ENCODE measurements around the gene FMN1. TPM values are rescaled to one million over a fixed set of nuclear protein-coding genes. Genes with fewer than 3 reads are reported as not detected.

FMN1 gene
- total RNA-seq, 4 donors from 2014 or later = 5.1 to 13.3 (median 9.0) TPM

DNA sequence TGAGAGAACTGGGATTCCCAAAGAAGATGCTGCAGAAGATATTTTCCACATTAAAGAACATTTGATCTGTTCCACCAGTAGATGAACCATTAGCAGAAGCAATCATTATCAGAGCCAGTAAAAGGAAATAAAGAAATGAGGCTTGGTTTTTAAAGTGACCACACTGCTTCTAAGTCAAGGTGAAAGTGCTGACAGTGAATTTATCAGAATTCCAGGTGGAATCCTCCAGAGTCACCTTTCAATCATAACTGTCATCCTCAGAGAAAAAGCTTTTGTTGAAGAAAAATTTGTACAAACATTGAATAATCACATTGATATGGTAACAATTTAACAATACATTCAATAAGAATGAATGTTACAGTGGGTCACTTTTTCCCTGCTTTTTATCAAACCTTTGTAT lies 376.9 kb downstream of the FMN1 start:
- no peak for ATAC-seq
- no peaks in the 10 kb centered on the region for H3K9me3 ChIP-seq
- H3K4me1 ChIP-seq = peaks cover 0 to 27% (median 0%) of the 10 kb centered on the region in 3 donors
- no peaks in the 10 kb centered on the region for H3K36me3 ChIP-seq
- H3K27ac ChIP-seq = no peak overlapping the region
- H3K4me3 ChIP-seq = no peak overlapping the region
- TF ChIP-seq, protein P1, sequence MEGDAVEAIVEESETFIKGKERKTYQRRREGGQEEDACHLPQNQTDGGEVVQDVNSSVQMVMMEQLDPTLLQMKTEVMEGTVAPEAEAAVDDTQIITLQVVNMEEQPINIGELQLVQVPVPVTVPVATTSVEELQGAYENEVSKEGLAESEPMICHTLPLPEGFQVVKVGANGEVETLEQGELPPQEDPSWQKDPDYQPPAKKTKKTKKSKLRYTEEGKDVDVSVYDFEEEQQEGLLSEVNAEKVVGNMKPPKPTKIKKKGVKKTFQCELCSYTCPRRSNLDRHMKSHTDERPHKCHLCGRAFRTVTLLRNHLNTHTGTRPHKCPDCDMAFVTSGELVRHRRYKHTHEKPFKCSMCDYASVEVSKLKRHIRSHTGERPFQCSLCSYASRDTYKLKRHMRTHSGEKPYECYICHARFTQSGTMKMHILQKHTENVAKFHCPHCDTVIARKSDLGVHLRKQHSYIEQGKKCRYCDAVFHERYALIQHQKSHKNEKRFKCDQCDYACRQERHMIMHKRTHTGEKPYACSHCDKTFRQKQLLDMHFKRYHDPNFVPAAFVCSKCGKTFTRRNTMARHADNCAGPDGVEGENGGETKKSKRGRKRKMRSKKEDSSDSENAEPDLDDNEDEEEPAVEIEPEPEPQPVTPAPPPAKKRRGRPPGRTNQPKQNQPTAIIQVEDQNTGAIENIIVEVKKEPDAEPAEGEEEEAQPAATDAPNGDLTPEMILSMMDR (IDR thresholded peaks at IDR 0.05) = no peak
- TF ChIP-seq EP300 (IDR thresholded peaks at IDR 0.05) = no peak
- no peak for TF ChIP-seq POLR2AphosphoS5 (IDR thresholded peaks at IDR 0.05)
- TF ChIP-seq POLR2A (IDR thresholded peaks at IDR 0.05) = no peak
- H3K27me3 ChIP-seq = no peaks in the 10 kb centered on the region

GRCh38 chr15:32807331-32807730 lies 387.2 kb downstream of the FMN1 start:
- no peaks in the 10 kb centered on the region for H3K4me1 ChIP-seq
- H3K27me3 ChIP-seq = no peaks in the 10 kb centered on the region
- ATAC-seq = no peak
- 33% methylated on average over 1 of the region's 1 CpG; no CpG with 5 or more reads in 1 of the 2 donors for WGBS, 2 donors (ENCODE audit: low coverage in 1 of 2)
- no peaks in the 10 kb centered on the region for H3K36me3 ChIP-seq
- H3K27ac ChIP-seq = no peak overlapping the region
- TF ChIP-seq, protein P1 (IDR thresholded peaks at IDR 0.05) = no peak
- TF ChIP-seq POLR2AphosphoS5 (IDR thresholded peaks at IDR 0.05) (no peak), POLR2A (IDR thresholded peaks at IDR 0.05) (no peak), EP300 (IDR thresholded peaks at IDR 0.05) (no peak)
- H3K4me3 ChIP-seq = no peak overlapping the region
- peaks cover 0 to 4% (median 0%) of the 10 kb centered on the region in 3 donors for H3K9me3 ChIP-seq

DNA sequence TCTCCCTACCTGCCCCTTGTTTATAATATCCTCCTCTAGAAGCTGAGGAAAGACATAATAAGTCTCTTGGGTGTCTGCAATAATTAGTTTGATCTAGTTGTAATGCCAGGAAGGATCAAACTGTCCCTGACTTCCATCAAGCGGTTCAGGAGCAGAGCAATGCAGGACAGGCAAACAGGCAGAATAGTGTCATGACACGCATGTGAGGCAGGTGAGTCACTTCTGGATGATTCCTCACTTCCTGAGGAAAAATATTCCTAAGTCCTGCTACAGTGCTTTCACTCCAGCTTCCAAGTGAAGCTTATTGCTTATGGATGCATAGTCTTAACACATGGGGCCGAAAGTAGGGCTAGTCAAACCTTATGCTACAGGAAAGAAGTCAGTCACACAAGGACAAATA lies 390.9 kb downstream of the FMN1 start:
- no peaks in the 10 kb centered on the region for H3K27me3 ChIP-seq
- TF ChIP-seq, protein P1 (IDR thresholded peaks at IDR 0.05) = no peak
- TF ChIP-seq POLR2AphosphoS5 (IDR thresholded peaks at IDR 0.05) = no peak
- no peak for TF ChIP-seq EP300 (IDR thresholded peaks at IDR 0.05)
- TF ChIP-seq POLR2A (IDR thresholded peaks at IDR 0.05) = no peak
- no peak overlapping the region for H3K4me3 ChIP-seq
- no peaks in the 10 kb centered on the region for H3K4me1 ChIP-seq
- no peak for ATAC-seq
- peaks cover 0 to 4% (median 0%) of the 10 kb centered on the region in 3 donors for H3K9me3 ChIP-seq
- no peaks in the 10 kb centered on the region for H3K36me3 ChIP-seq
- WGBS, 2 donors (ENCODE audit: low coverage in 1 of 2) = 89 to 90% methylated on average over 3 of the region's 3 CpGs
- no peak overlapping the region for H3K27ac ChIP-seq

DNA sequence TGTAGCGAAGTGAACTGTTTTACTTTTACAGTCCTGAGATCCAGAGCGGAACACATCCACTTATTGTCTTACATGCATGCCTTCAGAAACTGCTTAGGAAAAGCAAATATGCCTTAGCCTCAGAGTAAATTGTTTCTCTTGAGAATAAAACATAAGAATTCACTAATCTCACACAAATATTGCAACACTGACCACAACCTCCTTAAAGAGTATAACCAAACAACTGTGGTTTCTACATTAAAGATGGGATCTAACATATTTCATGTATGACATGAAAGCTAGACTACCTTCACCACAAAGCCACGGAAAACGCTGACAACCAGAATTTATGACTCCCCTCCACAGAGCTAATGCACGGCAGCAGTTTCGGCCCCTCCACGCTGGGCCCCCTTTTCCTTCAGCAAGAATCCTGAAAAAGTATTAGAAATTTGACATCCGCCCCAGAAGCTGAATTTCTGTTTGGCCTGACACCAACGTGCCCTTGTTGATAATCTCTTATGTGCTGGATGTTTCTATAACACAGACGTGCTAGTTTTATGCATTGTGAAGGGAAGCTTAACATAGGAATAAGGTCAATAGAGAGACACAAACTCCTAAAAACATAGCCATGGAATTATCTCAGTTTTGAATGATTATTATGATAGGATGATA lies 392.1 kb downstream of the FMN1 start:
- H3K4me3 ChIP-seq = no peak overlapping the region
- WGBS, 2 donors (ENCODE audit: low coverage in 1 of 2) = 52 to 71% methylated on average over 4 to 10 of the region's 10 CpGs
- no peak overlapping the region for H3K27ac ChIP-seq
- ATAC-seq = no peak
- no peaks in the 10 kb centered on the region for H3K27me3 ChIP-seq
- TF ChIP-seq POLR2A (IDR thresholded peaks at IDR 0.05) (no peak), POLR2AphosphoS5 (IDR thresholded peaks at IDR 0.05) (no peak), EP300 (IDR thresholded peaks at IDR 0.05) (no peak)
- TF ChIP-seq, protein P1 (IDR thresholded peaks at IDR 0.05) = no peak
- H3K9me3 ChIP-seq = peaks cover 0 to 4% (median 0%) of the 10 kb centered on the region in 3 donors
- H3K36me3 ChIP-seq = no peaks in the 10 kb centered on the region
- H3K4me1 ChIP-seq = peaks cover 0 to 4% (median 0%) of the 10 kb centered on the region in 3 donors

DNA sequence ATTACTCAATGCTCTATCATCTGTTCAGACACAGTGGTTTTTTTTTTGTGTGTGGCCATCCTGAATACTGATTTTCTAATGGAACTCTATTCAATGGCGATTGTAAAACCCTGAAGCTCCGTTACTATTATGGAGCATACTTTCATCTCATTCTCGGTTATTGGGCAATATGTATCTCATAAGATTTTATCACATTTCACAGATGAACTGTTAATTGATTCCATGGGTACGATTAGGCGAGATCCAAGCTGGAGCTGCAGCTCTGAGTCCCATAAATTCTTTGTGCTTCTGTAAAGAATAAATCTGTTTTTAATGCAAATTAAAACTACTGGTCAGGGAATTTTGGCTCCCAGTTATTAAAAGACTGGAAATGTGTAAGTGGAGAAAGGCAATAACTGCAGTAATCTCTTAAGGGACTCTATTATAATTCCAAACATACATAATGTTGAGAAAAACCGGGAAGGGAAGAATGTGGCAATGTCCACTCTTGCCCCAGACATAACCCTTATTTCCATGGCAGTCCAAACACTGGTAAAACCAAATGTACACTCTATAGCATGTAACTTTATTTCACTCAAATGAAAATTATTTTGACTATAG lies 394.5 kb downstream of the FMN1 start:
- 89 to 91% methylated on average over 6 of the region's 6 CpGs for WGBS, 2 donors (ENCODE audit: low coverage in 1 of 2)
- ATAC-seq = no peak
- Histone ChIP-seq H3K36me3 (no peaks in the 10 kb centered on the region), H3K9me3 (peaks cover 0 to 4% (median 0%) of the 10 kb centered on the region in 3 donors), H3K27ac (no peak overlapping the region), H3K27me3 (no peaks in the 10 kb centered on the region), H3K4me3 (no peak overlapping the region), H3K4me1 (peaks cover 0 to 10% (median 0%) of the 10 kb centered on the region in 3 donors)
- TF ChIP-seq POLR2A (IDR thresholded peaks at IDR 0.05) = no peak
- no peak for TF ChIP-seq EP300 (IDR thresholded peaks at IDR 0.05)
- TF ChIP-seq POLR2AphosphoS5 (IDR thresholded peaks at IDR 0.05) = no peak
- TF ChIP-seq, protein P1 (IDR thresholded peaks at IDR 0.05) = no peak
